Activated naive CD8-positive, alpha-beta T cell treated with anti-CD3 and anti-CD28 coated beads, Interleukin-2, amount 10 ng/mL, durations not matched to agents 7 days and 5 days (primary cell): Measurements from ENCODE around the gene CNN2. TPM values are rescaled to one million over a fixed set of nuclear protein-coding genes. Genes with fewer than 3 reads are reported as not detected.

Experiments
- ATAC-seq: fragments of 150-1000 bp; cut with Tn5 transposase; one replicate; pipeline ENCODE4 v1.10.0; 2021; ENCODE audit warnings: low read depth, moderate library complexity
- POLR2A ChIA-PET: fragments of 350-600 bp; sonication (Branson Sonifier 250); formaldehyde crosslinking; loops from one replicate; lab custom pipeline; 2021; ENCODE audit warnings: antibody characterized with exemption; lab: Charles Lee
- DNase-seq: peaks from one replicate; pipeline ENCODE4 v3.0.0; 2021
- H3K27ac Mint-ChIP-seq: one replicate; pipeline ENCODE4 v1.8.0; 2022; ENCODE audit warnings: mild to moderate bottlenecking, mixed read lengths
- H3K27me3 Mint-ChIP-seq: one replicate; pipeline ENCODE4 v1.8.0; 2022; ENCODE audit warnings: mild to moderate bottlenecking, moderate library complexity, mixed read lengths
- H3K36me3 Mint-ChIP-seq: one replicate; pipeline ENCODE4 v1.8.0; 2021; ENCODE audit warnings: mild to moderate bottlenecking, mixed read lengths
- H3K4me1 Mint-ChIP-seq: one replicate; pipeline ENCODE4 v1.8.0; 2021; ENCODE audit warnings: mixed read lengths
- H3K4me3 Mint-ChIP-seq: one replicate; pipeline ENCODE4 v1.8.0; 2022; ENCODE audit warnings: mild to moderate bottlenecking, moderate library complexity, mixed read lengths
- H3K9me3 Mint-ChIP-seq: one replicate; pipeline ENCODE4 v1.8.0; 2021; ENCODE audit warnings: mixed read lengths
- total RNA-seq, 2 experiments: library from RNA; stranded (reverse); gene quantifications; one replicate each; pipeline ENCODE4 v1.2.3, GENCODE V29; 2021

Gene CNN2
- total RNA-seq, 2 experiments from 2014 or later: 340 to 353 TPM

GRCh38 chr19:1085053-1085658, 58.7 kb downstream of the CNN2 start:
- peak overlapping the region; percentile 86 for H3K27ac Mint-ChIP-seq
- H3K9me3 Mint-ChIP-seq: no peaks in the 10 kb centered on the region
- H3K4me1 Mint-ChIP-seq: peaks cover 32% of the 10 kb centered on the region
- ATAC-seq: no peak
- H3K4me3 Mint-ChIP-seq: peak overlapping the region; percentile 50
- no peaks in the 10 kb centered on the region for H3K27me3 Mint-ChIP-seq
- POLR2A ChIA-PET: interaction anchor here (0.6 to 17.6 kb wide), 14 partner anchors 9 to 163 kb away, joined by 3 to 644 read pairs (median 5); partner anchors contain the start of genes ABCA7, ARHGAP45, CNN2 and RNU6-2
- no peak for DNase-seq
- peaks cover 24% of the 10 kb centered on the region for H3K36me3 Mint-ChIP-seq

GRCh38 chr19:1085676-1086442, 59.5 kb downstream of the CNN2 start:
- Mint-ChIP-seq H3K4me1 (peaks cover 36% of the 10 kb centered on the region), H3K27ac (peak overlapping the region; percentile 86), H3K9me3 (no peaks in the 10 kb centered on the region), H3K27me3 (no peaks in the 10 kb centered on the region), H3K4me3 (no peak overlapping the region), H3K36me3 (peaks cover 24% of the 10 kb centered on the region)
- DNase-seq (no peak), ATAC-seq (no peak)
- POLR2A ChIA-PET: interaction anchor here (0.6 to 17.6 kb wide), 13 partner anchors 8 to 163 kb away, joined by 3 to 644 read pairs (median 5); partner anchors contain the start of genes ABCA7, ARHGAP45, CNN2 and RNU6-2

GRCh38 chr19:1086613-1087012, 60.2 kb downstream of the CNN2 start:
- ATAC-seq: no peak
- peaks cover 37% of the 10 kb centered on the region for H3K4me1 Mint-ChIP-seq
- H3K27me3 Mint-ChIP-seq: no peaks in the 10 kb centered on the region
- POLR2A ChIA-PET: interaction anchor here (0.7 to 17.6 kb wide), 7 partner anchors 13 to 189 kb away, joined by 3 to 644 read pairs (median 13); partner anchors contain the start of genes ABCA7, ARHGAP45, CNN2 and FAM174C
- H3K36me3 Mint-ChIP-seq: peaks cover 22% of the 10 kb centered on the region
- no peak for DNase-seq
- H3K9me3 Mint-ChIP-seq: no peaks in the 10 kb centered on the region
- H3K27ac Mint-ChIP-seq: no peak overlapping the region
- H3K4me3 Mint-ChIP-seq: no peak overlapping the region

GRCh38 chr19:1087813-1088415, 61.5 kb downstream of the CNN2 start:
- peak; percentile 71 for DNase-seq
- no peaks in the 10 kb centered on the region for H3K9me3 Mint-ChIP-seq
- H3K36me3 Mint-ChIP-seq: peaks cover 16% of the 10 kb centered on the region
- H3K4me1 Mint-ChIP-seq: peaks cover 34% of the 10 kb centered on the region
- peak; percentile 32 for ATAC-seq
- no peaks in the 10 kb centered on the region for H3K27me3 Mint-ChIP-seq
- POLR2A ChIA-PET: interaction anchor here (0.6 to 17.6 kb wide), 12 partner anchors 10 to 224 kb away, joined by 3 to 644 read pairs (median 6); partner anchors contain the start of genes ABCA7, ARHGAP45, CNN2 and RNU6-2
- H3K27ac Mint-ChIP-seq: peak overlapping the region; percentile 95
- peak overlapping the region; percentile 76 for H3K4me3 Mint-ChIP-seq

GRCh38 chr19:1088416-1089010, 62.1 kb downstream of the CNN2 start:
- peak overlapping the region; percentile 95 for H3K27ac Mint-ChIP-seq
- no peaks in the 10 kb centered on the region for H3K27me3 Mint-ChIP-seq
- DNase-seq: no peak
- peaks cover 20% of the 10 kb centered on the region for H3K36me3 Mint-ChIP-seq
- H3K4me1 Mint-ChIP-seq: peaks cover 38% of the 10 kb centered on the region
- H3K9me3 Mint-ChIP-seq: no peaks in the 10 kb centered on the region
- H3K4me3 Mint-ChIP-seq: peak overlapping the region; percentile 76
- POLR2A ChIA-PET: interaction anchor here (0.6 to 17.6 kb wide), 13 partner anchors 9 to 225 kb away, joined by 3 to 644 read pairs (median 5); partner anchors contain the start of genes ABCA7, ARHGAP45, CNN2 and RNU6-2
- ATAC-seq: peak; percentile 8

Other genes starting within 250 kb of the CNN2 start
- gene PTBP1, start 229.2 kb upstream of the CNN2 start, total RNA-seq: 100 to 1,000 TPM; 400 to 411 TPM
- not detected for gene PLPPR3, start 204.7 kb upstream of the CNN2 start, total RNA-seq
- gene AZU1, start 198.8 kb upstream of the CNN2 start, total RNA-seq: under 1 TPM in 1 of 2 experiments, not detected in 1; 0.25 TPM
- not detected for gene PRTN3, start 185.6 kb upstream of the CNN2 start, total RNA-seq
- not detected for gene ELANE, start 174.3 kb upstream of the CNN2 start, total RNA-seq
- 1 to 10 TPM; 4.4 to 5.5 TPM for gene CFD, start 166.9 kb upstream of the CNN2 start, total RNA-seq
- 10 to 100 TPM; 53.6 to 72.7 TPM for gene MED16, start 133.4 kb upstream of the CNN2 start, total RNA-seq
- not detected for gene RNU6-9, start 133.1 kb upstream of the CNN2 start, total RNA-seq
- 100 to 1,000 TPM; 108 to 113 TPM for gene R3HDM4, start 113.4 kb upstream of the CNN2 start, total RNA-seq
- 1 to 10 TPM; 2.9 to 3.1 TPM for gene KISS1R, start 109.3 kb upstream of the CNN2 start, total RNA-seq
- 10 to 100 TPM; 28.7 to 33.2 TPM for gene ARID3A, start 100.6 kb upstream of the CNN2 start, total RNA-seq
- gene WDR18, start 42.3 kb upstream of the CNN2 start, total RNA-seq: 10 to 100 TPM; 45.1 to 54.3 TPM
- gene GRIN3B, start 26.2 kb upstream of the CNN2 start, total RNA-seq: not detected
- gene TMEM259, start 5.5 kb upstream of the CNN2 start, total RNA-seq: 100 to 1,000 TPM; 231 to 235 TPM
- gene RNU6-2, start 5.1 kb upstream of the CNN2 start, total RNA-seq: not detected
- 100 to 1,000 TPM; 145 to 146 TPM for gene ABCA7, start 13.5 kb downstream of the CNN2 start, total RNA-seq
- 100 to 1,000 TPM; 576 to 581 TPM for gene ARHGAP45, start 40.6 kb downstream of the CNN2 start, total RNA-seq
- 100 to 1,000 TPM; 142 to 163 TPM for gene POLR2E, start 68.8 kb downstream of the CNN2 start, total RNA-seq
- 100 to 1,000 TPM; 194 to 206 TPM for gene GPX4, start 77.4 kb downstream of the CNN2 start, total RNA-seq
- gene SBNO2, start 147.7 kb downstream of the CNN2 start, total RNA-seq: 10 to 100 TPM; 77.7 to 90.6 TPM
- gene STK11, start 179.2 kb downstream of the CNN2 start, total RNA-seq: 10 to 100 TPM; 87.1 to 87.2 TPM
- gene CBARP, start 211.4 kb downstream of the CNN2 start, total RNA-seq: under 1 TPM; 0.14 to 0.17 TPM
- gene ATP5F1D, start 215.1 kb downstream of the CNN2 start, total RNA-seq: 100 to 1,000 TPM; 157 to 161 TPM
- gene MIDN, start 222.0 kb downstream of the CNN2 start, total RNA-seq: 10 to 100 TPM; 75.2 to 80.7 TPM
- 100 to 1,000 TPM; 327 to 342 TPM for gene CIRBP, start 242.7 kb downstream of the CNN2 start, total RNA-seq
- 10 to 100 TPM; 44.5 to 48.3 TPM for gene FAM174C, start 248.9 kb downstream of the CNN2 start, total RNA-seq